ENCODE data around the gene KRTAP2-3.
"Not testable (repeated sequence)": the region's sequence is repeated elsewhere in the genome, so short reads cannot be mapped to it uniquely, and the experiment has no call there.

The KRTAP2-3 gene

DNA sequence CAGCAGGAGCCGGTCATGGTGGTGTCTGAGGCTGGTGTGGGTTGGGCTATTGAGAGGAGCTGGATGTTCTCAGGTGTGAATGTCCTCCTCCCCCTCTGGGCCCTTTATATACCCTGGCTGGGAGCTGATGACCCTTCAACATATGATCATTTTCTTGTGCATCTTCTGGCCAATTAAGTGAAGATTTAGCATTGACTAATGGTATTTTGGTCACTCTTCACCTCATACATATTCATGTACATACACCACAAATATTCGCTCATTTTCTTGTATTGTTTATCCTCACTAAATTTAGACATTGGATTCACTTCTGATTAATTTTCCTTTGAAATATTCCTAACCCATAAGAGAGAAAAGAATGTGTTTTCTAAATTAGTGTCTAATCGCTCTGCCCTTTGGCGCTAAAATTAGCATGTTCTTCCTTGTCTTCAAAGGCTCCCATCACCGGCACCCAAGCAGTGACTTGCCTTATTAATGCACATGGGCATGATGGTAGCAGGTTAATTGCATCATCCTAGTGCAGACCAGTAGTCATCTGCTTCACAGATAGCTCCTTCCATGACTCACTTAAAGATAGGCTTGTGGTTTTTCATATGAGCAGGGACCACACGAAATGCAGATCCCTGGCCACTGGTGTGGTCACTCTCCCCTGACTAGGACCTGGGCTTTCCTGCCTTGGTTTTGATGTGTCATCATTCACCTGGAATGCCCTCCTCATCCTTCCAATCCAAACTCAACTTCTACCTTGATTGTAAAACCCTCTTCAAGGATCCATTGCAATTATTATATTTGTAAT, 6.1 kb upstream of the KRTAP2-3 start, which contains the start of gene KRTAP2-4:
Gene KRTAP2-4 (minus strand): TSS at position 51 of the 796 bp plus-strand sequence. CDS start 34 bp downstream, at position 17.
- DNase-seq, result no peak

DNA sequence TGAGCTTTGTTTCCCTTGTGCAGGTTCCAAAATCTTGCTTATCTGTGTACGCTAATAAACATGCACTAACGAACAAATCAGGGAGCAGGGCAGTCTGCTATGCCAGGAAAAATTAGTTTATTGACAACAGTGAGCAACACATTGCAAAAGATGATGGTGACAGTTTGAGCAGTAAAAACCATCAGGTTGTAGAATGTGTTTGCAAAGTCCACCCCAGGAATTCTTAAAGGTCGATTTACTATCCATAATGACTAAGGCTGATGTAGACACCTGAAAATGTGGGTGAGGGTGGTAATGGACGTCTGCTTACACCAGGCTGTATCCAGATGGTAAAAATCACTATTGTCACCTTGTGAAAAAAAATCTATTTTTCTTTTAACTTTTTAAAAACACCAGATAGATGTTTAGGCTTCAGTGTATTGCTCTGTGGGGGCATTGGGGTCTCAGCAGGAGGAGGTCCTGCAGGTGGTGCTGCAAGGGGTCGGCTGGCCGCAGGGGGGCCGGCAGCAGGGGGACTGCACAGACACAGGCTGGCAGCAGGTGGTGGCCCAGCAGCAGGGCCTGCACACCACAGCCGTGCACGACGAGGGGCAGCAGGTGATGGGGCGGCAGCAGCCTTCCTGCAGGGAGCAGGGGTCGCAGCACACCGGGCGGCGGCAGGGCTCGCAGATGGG, 5.2 kb upstream of the KRTAP2-3 start:
- DNase-seq, result not testable (repeated sequence)

DNA sequence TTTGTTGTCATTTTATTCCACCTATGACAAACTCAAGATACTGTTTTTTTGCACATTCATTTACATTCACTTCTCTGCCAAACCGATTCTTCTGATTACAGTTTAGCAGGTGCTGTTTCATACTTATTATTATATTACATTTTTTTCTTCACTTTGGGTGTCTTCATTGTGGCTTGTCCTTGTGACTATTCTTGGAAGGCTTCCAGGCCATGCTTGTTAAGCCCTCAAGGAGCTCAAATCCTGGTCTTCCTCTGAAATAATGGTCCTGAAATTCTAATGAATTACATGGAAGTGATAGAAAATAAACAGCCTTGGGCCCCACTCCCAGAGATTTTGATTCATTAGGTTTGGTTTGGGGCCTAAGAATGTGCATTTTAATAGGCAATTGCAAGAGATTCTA, 4.4 kb upstream of the KRTAP2-3 start:
- DNase-seq, result no peak

DNA sequence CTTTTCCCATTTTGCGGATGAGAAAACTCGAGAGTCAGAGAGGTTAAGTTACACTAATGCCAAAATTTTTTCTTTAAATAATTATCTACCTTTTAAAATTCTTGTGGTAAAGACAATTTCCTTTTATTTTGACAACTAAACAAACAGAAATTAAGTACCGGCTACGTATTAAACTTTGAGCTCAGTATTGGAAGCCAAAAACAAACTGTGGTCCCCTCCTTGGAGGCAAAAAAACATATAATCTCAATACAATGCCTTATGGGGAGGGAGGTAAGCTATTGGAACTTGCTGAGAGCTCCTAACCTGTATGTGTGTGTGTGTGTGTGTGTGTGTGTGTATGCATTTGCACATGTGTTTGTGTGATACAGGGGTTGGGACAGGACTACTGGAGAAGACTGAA, 3.5 kb upstream of the KRTAP2-3 start:
- DNase-seq, result no peak

DNA sequence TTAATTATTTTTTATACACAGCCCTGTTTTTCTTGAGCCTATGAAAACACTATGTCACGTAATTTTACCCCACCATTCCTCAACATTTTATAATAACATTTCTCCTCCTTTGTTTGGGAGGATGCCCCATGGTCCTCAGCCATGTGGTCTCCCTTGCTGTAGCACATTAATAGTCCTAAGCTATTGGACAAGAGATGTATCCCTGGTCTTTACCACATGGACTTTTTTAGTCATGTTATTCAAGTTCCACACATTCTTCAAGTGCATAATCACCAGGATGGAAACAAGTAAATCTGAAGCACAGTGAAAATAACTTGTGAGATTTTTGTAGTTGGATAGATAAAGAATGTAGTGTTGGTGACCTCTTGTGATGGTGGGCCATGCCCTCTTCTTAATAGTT, 2.0 kb upstream of the KRTAP2-3 start:
- no peak for DNase-seq

DNA sequence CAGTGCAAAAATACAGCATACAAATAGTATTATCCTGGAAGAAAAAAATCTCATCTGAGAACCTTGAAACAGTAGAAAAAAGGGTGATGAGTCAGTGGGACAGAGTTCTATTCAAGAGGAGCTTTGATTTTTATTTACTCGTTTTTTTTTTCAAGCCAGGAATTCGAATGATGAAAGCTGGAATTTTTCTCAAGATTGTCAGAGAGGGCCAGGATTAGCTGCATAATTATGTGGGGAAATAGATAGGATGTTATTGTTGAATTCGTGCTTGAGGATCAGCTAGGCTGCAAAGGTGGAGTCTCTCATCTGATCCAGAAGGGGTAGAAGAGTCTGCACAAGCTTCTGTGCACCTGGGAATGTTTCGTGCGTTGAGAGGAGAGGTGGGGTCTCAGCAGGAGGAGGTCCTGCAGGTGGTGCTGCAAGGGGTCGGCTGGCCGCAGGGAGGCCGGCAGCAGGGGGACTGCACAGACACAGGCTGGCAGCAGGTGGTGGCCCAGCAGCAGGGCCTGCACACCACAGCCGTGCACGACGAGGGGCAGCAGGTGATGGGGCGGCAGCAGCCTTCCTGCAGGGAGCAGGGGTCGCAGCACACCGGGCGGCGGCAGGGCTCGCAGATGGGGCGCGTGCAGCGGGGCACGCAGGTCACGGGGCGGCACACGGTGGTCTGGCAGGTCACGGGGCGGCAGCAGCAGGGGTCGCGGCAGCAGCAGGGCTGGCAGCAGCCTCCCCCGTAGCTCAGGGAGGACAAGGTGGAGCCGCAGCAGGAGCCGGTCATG, 450 bp downstream of the KRTAP2-3 start:
- DNase-seq, result not testable (repeated sequence)

DNA sequence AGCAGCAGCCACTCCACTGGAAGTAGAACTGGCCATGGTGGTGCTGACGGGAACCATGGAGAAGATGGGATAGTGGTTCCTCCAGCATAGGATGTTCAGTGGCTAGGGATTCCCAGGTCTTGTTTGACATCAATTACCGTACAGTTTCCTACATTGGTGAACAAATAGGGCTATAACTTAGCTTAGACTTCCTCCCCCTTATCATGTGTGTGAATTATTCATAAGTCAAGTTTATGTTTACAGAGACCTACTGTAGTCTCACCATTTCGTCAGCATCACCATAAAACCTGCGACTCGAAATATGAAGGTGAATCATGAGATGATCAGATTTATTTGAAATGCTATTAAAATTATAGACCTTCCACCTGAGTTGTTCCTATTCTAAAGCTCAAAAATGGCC, 1.2 kb downstream of the KRTAP2-3 start:
- DNase-seq, result no peak

DNA sequence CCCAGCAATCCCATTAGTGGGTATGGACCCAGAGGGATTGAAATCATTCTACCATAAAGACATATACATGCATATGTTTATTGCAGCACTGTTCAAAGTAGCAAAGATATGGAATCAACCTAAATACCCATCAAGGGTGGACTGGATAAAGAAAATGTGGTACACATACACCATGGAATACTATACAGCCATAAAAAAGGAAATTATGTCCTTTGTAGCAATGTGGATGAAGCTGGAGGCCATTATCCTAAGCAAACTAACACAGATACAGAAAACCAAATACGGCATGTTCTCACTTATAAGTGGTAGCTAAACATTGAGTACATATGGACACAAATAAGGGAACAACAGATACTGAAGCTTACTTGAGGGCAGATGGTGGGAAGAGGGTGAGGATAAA, 2.4 kb downstream of the KRTAP2-3 start:
- DNase-seq, result no peak

DNA sequence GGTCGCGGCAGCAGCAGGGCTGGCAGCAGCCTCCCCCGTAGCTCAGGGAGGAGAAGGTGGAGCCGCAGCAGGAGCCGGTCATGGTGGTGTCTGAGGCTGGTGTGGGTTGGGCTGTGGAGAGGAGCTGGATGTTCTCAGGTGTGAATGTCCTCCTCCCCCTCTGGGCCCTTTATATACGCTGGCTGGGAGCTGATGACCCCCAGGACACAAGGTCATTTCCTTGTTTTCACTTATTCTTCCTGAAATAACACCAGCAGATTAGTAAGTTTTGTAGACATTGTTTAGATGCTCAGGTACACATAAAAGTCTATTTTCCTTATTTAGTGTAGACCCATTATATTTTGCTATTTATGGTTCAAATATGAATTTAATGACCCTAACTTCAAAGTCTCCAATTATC, 4.8 kb downstream of the KRTAP2-3 start, which contains the start of gene KRTAP2-2:
Gene KRTAP2-2 (minus strand): TSS at position 101 of the 400 bp plus-strand sequence. CDS start 19 bp downstream, at position 82.
- DNase-seq, result not testable (repeated sequence)

DNA sequence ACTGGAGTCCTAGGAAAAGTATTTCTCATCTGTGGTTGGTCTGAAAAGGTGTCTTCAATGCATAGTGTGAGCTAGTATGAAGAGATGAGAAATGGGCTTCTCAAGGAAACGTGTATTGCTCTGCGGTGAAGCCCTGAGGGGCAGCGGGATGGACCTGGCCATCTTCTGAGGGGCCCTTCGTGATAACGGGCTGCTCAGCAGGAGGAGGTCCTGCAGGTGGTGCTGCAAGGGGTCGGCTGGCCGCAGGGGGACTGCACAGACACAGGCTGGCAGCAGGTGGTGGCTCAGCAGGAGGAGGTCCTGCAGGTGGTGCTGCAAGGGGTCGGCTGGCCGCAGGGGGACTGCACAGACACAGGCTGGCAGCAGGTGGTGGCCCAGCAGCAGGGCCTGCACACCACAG, 5.4 kb downstream of the KRTAP2-3 start:
- DNase-seq, result not testable (repeated sequence)

DNA sequence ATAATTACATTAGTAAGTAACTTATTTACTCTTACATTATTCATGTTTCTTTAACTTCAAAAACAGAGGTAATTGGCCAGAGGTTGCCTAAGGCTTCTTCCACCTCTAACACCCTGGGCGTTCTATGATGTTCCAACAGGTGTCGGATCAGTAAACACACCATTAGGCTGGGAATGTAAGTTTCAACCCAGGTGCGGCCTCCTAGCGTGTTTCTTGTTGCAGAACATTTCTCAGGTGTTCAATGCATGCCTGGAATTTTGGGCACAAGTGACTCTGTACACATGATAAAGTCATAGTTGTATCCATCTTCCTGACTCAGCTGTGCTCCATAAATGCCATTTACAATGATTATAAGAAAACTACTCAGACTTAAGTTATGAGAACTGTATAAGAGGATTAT, 5.9 kb downstream of the KRTAP2-3 start:
- no peak for DNase-seq

DNA sequence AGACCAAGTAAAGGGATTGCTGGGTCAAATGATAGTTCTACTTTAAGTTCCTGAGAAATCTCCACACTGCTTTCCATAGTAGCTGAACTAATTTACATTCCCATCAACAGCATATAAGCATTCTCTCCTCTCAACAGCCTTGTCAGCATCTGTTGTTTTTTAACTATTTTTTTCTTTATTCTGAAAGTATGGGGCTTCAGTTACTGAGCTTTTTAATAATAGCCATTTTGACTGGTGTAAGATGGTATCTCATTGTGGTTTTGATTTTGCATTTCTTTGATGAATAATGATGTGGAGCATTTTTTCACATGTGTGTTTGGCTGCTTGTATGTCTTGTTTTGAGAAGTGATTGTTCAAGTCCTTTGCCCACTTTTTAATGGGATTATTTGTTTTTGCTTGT, 7.3 kb downstream of the KRTAP2-3 start:
- DNase-seq, result no peak

DNA sequence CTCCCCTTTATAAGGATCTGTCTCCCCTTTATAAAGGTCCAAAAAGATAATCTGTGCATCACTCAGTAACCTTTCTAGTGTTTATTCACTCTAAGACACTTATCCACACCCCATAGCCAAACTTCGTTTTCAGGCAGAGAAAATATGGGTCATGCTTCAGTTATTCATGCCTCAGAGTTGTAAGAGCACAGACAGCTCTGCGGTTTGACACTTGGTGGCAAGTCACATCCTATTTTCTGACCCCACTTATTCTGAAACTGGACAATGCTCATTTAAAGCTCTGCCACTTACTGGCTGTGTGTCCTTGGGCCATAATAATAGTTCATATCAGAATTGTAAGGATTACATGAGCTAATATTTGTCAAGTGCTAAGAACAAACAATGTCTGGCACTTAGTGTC, 10.8 kb downstream of the KRTAP2-3 start:
- no peak for DNase-seq

DNA sequence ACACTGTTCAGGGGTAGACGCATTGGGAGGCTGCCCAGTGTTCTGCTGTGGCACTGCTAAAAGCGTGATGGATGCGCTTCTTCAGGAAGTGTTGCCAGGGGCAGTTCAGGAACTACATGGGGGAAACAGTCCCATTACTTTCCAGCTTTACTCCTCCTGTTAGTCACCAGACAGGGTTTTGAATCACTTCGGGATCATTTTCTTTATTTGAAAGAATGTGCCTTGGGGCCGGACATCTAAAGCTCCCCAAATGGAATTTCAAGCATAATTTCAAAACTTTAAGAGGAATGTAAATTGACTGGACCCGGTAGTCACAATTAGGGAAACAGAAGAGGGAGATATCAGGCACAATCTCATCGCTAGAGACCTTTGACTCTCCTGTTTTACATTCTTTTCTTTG, 11.5 kb downstream of the KRTAP2-3 start:
- no peak for DNase-seq

DNA sequence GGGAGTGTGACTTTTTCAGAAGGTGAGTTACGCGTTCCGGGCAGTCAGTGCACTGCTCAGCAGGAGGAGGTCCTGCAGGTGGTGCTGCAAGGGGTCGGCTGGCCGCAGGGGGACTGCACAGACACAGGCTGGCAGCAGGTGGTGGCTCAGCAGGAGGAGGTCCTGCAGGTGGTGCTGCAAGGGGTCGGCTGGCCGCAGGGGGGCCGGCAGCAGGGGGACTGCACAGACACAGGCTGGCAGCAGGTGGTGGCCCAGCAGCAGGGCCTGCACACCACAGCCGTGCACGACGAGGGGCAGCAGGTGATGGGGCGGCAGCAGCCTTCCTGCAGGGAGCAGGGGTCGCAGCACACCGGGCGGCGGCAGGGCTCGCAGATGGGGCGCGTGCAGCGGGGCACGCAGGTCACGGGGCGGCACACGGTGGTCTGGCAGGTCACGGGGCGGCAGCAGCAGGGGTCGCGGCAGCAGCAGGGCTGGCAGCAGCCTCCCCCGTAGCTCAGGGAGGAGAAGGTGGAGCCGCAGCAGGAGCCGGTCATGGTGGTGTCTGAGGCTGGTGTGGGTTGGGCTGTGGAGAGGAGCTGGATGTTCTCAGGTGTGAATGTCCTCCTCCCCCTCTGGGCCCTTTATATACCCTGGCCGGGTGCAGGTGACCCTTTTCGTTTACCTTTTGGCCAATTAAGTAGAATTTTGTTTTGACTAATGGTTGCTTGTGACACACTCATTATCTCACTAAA, 13.0 kb downstream of the KRTAP2-3 start, which contains the start of gene KRTAP2-1:
Gene KRTAP2-1 (minus strand): TSS at position 582 of the 731 bp plus-strand sequence. CDS start 49 bp downstream, at position 533.
- not testable (repeated sequence) for DNase-seq

DNA sequence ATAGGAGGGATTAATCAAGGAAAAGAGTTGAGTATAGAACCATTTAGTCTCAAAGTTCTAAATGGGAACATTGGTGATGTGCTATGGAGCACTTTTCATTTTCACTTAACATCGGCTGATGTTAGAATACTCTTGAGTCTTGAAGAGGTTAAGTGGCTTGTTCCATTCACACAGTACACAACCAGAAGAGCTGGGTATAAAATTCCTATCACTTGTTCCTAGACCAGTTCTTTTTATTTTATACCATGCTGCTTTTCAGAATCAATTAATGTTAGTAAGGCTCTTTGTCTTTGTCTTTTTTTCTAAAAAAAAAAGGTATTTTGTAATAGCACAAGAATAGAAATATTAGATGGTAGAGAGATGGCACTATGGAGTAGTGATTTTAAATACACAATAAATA, 17.0 kb downstream of the KRTAP2-3 start:
- DNase-seq, result no peak

DNA sequence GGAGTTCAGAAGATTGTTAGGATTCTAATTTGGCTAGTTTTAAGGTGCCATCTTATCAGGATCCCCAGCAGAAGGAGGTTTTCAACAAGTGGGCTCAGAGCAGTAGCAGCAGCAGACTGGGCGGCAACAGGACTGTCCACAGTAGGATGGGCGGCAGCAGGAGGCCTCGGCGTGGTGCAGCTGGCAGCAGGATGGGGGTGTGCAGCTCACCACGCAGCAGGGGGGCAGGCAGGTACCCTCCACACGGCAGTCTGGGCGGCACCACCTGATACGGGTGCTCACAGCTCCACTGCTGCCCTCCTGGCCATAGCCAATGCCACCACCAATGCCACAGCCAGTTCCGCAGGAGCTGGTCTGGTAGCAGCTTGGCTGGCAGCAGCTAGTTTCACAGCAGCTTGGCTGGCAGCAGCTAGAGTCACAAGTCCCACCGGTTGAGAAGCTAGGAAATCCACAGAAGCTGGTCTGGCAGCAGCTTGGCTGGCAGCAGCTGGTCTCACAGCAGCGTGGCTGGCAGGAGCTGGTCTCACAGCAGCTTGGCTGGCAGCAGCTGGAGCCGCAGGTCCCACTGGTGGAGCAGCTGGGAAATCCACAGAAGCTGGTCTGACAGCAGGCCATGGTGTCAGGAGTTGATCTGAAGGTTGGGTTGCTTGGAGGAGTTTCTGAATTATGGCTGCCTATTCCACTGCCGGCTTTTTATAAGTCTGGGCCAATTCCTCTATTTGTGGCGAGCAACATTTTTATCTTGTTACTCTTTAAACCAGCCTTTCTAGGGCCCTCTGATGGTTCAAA, 18.9 kb downstream of the KRTAP2-3 start, which contains the start of gene KRTAP1-1:
Gene KRTAP1-1 (minus strand): TSS at position 668 of the 789 bp plus-strand sequence. CDS start 53 bp downstream, at position 615.
- DNase-seq, result not testable (repeated sequence)

DNA sequence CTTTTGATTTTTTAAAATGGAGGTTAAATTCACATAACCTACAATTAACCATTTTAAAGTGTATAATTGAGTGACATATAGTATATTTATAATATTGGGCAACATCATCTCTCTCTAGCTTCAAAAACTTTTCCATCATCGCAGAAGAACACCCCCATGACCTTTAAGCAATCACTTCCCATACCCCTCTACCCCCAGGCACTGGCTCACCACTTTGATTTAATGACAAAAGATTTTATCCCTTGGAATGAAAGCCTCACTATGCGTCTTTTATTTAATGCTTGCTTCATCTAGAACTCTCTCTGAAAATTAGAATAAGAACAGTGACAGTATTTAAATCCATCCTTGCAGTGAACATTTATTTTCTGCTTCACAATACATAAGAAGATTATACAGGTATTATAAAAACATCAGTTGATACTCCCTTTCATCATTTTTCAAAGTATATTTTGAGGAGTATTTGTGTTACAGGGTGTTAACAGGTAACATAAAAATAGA, 22.0 kb downstream of the KRTAP2-3 start:
- no peak for DNase-seq

DNA sequence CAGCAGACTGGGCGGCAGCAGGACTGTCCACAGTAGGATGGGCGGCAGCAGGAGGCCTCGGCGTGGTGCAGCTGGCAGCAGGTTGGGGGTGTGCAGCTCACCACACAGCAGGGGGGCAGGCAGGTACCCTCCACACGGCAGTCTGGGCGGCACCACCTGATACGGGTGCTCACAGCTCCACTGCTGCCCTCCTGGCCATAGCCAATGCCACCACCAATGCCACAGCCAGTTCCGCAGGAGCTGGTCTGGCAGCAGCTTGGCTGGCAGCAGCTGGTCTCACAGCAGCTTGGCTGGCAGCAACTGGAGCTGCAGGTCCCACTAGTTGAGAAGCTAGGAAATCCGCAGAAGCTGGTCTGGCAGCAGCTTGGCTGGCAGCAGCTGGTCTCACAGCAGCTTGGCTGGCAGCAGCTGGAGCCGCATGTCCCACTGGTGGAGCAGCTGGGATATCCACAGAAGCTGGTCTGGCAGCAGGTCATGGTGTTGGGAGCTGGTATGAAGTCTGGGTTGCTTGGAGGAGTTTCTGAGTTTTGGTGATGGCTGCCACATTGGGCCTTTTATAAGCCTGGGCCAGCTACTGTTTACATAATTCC, 25.5 kb downstream of the KRTAP2-3 start, which contains the start of gene KRTAP1-3:
Gene KRTAP1-3 (minus strand): TSS at position 529 of the 590 bp plus-strand sequence. CDS start 53 bp downstream, at position 476.
- not testable (repeated sequence) for DNase-seq

DNA sequence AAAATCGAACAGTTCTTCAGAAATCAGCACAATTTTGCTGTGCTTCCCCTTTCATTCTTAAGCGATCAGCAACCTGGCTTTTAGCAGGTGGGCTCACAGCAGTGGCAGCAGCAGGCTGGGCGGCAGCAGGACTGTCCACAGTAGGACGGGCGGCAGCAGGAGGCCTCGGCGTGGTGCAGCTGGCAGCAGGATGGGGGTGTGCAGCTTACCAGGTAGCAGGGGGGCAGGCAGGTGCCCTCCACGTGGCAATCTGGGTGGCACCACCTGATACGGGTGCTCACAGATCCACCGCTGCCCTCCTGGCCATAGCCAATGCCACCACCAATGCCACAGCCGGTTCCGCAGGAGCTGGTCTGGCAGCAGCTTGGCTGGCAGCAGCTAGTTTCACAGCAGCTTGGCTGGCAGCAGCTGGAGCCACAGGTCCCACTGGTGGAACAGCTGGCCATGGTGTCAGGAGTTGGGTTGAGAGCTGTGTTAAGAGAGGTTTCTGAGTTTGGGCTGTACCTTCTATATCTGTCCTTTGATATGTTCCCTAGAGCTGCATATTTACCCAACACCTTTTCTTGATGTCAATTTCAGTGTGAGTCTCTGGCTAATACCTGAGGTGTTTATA, 30.2 kb downstream of the KRTAP2-3 start, which contains the start of gene KRTAP1-4:
Gene KRTAP1-4 (minus strand): TSS at position 563 of the 613 bp plus-strand sequence. CDS start 117 bp downstream, at position 446.
- DNase-seq, result no peak

Data from stimulated activated CD8-positive, alpha-beta memory T cell treated with anti-CD3 and anti-CD28 coated beads, Interleukin-4, amount 100 ng/mL, for 48 hours (primary cell).